Peyer's patch (tissue), 4 donors: ENCODE measurements around the gene ITGAE. TPM values are rescaled to one million over a fixed set of nuclear protein-coding genes. Genes with fewer than 3 reads are reported as not detected.

Experiments
- DNase-seq, 3 donors: peaks; one replicate each; pipeline ENCODE4 v3.0.0-alpha.2; 2017 to 2019
- H3K27ac ChIP-seq, 4 donors: fragments of 200-600 bp; sonication (generic); one replicate each; pipeline ENCODE4 v1.5.1; 2016 to 2019
- H3K27me3 ChIP-seq, 2 donors: fragments of 200-600 bp; sonication (generic); one replicate each; pipeline ENCODE4 v1.5.1; 2019
- H3K36me3 ChIP-seq, 3 donors: fragments of 200-600 bp; sonication (generic); one replicate each; pipeline ENCODE4 v1.5.1; 2016 to 2019
- H3K4me1 ChIP-seq, 4 donors: fragments of 200-600 bp; sonication (generic); one replicate each; pipeline ENCODE4 v1.5.1; 2016 to 2019
- H3K4me3 ChIP-seq, 4 donors: fragments of 200-600 bp; sonication (generic); 1 replicate in 3 of 4; 2 replicates in 1 of 4; pipeline ENCODE4 v1.5.1; 2016 to 2019; ENCODE audit warnings: mild to moderate bottlenecking in 1 of 4
- H3K9me3 ChIP-seq, 4 donors: fragments of 200-600 bp; sonication (generic); one replicate each; pipeline ENCODE4 v1.5.1; 2016 to 2019; ENCODE audit warnings: mild to moderate bottlenecking in 1 of 4
- CTCF ChIP-seq, 6 experiments: fragments of 450-650 bp in 4 of 6; fragments of 200-600 bp in 2 of 6; sonication (generic) in 1 of 6; IDR thresholded peaks; one replicate each; pipeline ENCODE4 v1.5.1; 2017 to 2019; ENCODE audit warnings: antibody characterized with exemption in 6 of 6, mild to moderate bottlenecking in 3 of 6, moderate library complexity in 1 of 6
- POLR2A ChIP-seq, 2 donors: fragments of 450-650 bp; IDR thresholded peaks; one replicate each; pipeline ENCODE4 v1.5.1; 2017; ENCODE audit warnings: antibody characterized with exemption in 2 of 2, mild to moderate bottlenecking in 2 of 2, moderate library complexity in 2 of 2
- total RNA-seq, 4 donors: library from RNA; depleted of rRNA; stranded (reverse); fragments of >200 nt; gene quantifications; one replicate each; pipeline ENCODE4 v1.1.0, GENCODE V29; 2016

Gene ITGAE
- total RNA-seq, 4 donors from 2014 or later: 14.9 to 41.8 (median 31.5) TPM

GRCh38 chr17:3683054-3683511, 117.9 kb downstream of the ITGAE start:
- no peak for TF ChIP-seq POLR2A (IDR thresholded peaks at IDR 0.05)
- TF ChIP-seq CTCF (IDR thresholded peaks at IDR 0.05): peak; percentile 78 to 90 (median 83)
- Histone ChIP-seq H3K36me3 (no peaks in the 10 kb centered on the region), H3K4me3 (no peak overlapping the region), H3K4me1 (no peaks in the 10 kb centered on the region), H3K27me3 (no peaks in the 10 kb centered on the region), H3K9me3 (no peaks in the 10 kb centered on the region), H3K27ac (peak overlapping the region in 1 of 4 donors; percentile 19)
- DNase-seq: peak in 2 of 3 donors; percentile 52 to 71

GRCh38 chr17:3682033-3682432, 119.0 kb downstream of the ITGAE start:
- no peaks in the 10 kb centered on the region for H3K36me3 ChIP-seq
- DNase-seq: no peak
- H3K4me3 ChIP-seq: no peak overlapping the region
- no peaks in the 10 kb centered on the region for H3K9me3 ChIP-seq
- no peaks in the 10 kb centered on the region for H3K27me3 ChIP-seq
- TF ChIP-seq CTCF (IDR thresholded peaks at IDR 0.05) (no peak), POLR2A (IDR thresholded peaks at IDR 0.05) (no peak)
- H3K4me1 ChIP-seq: no peaks in the 10 kb centered on the region
- H3K27ac ChIP-seq: no peak overlapping the region

- TF ChIP-seq POLR2A (IDR thresholded peaks at IDR 0.05): no peak
- TF ChIP-seq CTCF (IDR thresholded peaks at IDR 0.05): no peak
- H3K4me3 ChIP-seq: no peak overlapping the region
- no peaks in the 10 kb centered on the region for H3K27me3 ChIP-seq
- no peaks in the 10 kb centered on the region for H3K36me3 ChIP-seq
- H3K27ac ChIP-seq: no peak overlapping the region
- no peaks in the 10 kb centered on the region for H3K9me3 ChIP-seq
- no peak for DNase-seq
- H3K4me1 ChIP-seq: no peaks in the 10 kb centered on the region
These were observed 119.4 kb downstream of the ITGAE start for GRCh38 chr17:3681565-3681964.

- no peak for TF ChIP-seq POLR2A (IDR thresholded peaks at IDR 0.05)
- TF ChIP-seq CTCF (IDR thresholded peaks at IDR 0.05): no peak
- Histone ChIP-seq H3K4me1 (no peaks in the 10 kb centered on the region), H3K27ac (no peak overlapping the region), H3K36me3 (no peaks in the 10 kb centered on the region), H3K27me3 (no peaks in the 10 kb centered on the region), H3K4me3 (no peak overlapping the region), H3K9me3 (no peaks in the 10 kb centered on the region)
- DNase-seq: no peak
These were observed 119.9 kb downstream of the ITGAE start for GRCh38 chr17:3681057-3681456.

GRCh38 chr17:3679531-3680126, 121.4 kb downstream of the ITGAE start:
- Histone ChIP-seq H3K9me3 (no peaks in the 10 kb centered on the region), H3K27ac (no peak overlapping the region), H3K36me3 (no peaks in the 10 kb centered on the region), H3K4me3 (no peak overlapping the region), H3K4me1 (no peaks in the 10 kb centered on the region), H3K27me3 (no peaks in the 10 kb centered on the region)
- no peak for DNase-seq
- TF ChIP-seq POLR2A (IDR thresholded peaks at IDR 0.05) (no peak), CTCF (IDR thresholded peaks at IDR 0.05) (no peak)
